Fibroblast of upper back skin (primary cell): Measurements from ENCODE around the gene NR6A1.

ENCODE experiments used
- DNase-seq: peaks from one replicate; pipeline ENCODE4 v3.0.0-alpha.2; 2013

The NR6A1 gene

DNA sequence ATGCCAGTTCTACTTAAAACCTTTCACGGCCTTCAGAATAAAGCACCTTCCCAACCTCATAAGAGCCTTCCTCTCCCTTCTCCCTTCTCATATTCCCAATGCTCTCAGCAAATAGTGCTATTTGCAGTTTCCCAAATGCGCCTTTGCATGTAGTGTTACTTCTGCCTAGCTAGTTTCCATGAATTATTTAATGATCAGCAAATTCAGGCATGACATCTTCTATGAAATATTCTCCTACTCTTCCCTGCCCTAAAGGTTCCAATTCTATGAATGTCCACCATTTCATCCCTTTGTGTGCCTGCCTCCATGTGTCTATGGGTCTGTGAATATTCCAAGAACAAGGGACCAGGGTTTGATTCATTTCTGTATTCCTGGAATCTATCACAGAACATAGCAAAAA is 165.1 kb downstream of the NR6A1 start:
- no peak for DNase-seq

DNA sequence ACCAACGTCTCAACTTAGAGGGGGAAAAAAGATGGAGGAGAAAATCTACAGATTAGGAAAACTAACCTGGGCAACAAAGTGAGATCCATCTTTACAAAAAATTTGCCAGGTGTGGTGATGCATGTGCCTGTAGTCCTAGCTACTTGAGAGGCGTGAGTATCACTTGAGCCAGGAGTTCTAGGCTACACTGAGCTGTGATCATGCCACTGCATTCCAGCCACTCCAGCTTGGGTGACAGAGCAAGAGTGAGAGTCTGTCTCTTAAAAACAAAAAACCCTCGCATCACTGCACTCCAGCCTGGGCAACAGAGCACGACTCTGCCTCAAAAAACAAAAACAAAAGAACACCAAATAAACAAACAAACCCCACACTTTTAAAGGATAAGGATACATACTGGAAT is 165.9 kb downstream of the NR6A1 start:
- DNase-seq, result no peak

DNA sequence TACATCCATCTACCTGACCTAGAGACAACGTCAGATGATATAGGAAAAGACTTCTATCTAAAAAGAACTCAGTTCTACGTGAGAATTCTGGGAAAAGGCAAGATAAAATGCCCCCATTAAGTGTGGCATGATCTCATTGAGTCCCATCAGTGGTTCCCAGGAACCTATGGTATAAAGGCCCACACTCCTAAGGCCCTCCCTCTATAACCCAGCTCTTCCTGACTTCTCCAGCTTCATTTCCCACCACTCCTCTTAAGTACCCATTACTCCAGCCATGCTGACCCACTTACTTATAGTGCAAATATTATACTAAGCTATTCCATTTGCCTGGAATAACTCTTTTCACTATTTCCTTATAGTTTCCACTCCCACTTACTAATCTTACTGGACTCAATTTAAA is 168.5 kb downstream of the NR6A1 start:
- no peak for DNase-seq

DNA sequence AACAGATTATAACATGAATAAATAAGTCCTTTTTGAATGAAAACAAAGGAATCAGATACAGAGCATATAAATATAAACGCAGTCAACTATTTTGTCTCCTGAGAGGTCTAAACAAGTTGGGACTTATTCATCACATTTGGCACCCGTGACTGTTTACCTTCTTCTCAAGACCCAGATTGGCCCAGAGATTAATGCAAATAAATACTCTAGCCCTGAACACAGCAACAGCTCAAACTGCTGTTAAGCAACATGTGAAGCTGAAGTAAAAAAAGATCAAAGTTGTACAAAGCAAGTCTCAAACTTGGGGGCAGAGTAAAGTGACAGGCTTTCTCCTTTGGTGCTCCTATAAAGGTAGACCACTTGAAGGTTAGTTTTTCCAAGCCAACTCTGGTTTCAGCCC is 168.9 kb downstream of the NR6A1 start:
- no peak for DNase-seq

DNA sequence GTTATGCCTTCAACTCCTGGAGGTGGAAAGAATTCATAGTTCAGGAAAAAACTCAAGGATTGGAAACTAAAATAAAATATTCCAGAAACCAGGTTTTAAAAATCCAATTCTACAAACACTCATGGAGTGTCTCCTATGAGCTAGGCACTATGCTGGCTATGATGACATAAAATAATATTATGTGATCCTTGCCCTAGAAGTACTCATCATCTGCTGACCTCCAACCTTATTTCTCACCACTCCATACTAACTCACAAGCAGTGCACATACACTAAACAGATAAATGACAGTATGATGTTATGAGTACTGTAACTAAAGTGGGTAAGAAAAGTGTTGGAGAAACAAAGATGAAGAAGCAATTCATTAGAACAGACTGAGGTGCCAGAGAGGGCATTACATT is 170.7 kb downstream of the NR6A1 start:
- DNase-seq, result no peak

DNA sequence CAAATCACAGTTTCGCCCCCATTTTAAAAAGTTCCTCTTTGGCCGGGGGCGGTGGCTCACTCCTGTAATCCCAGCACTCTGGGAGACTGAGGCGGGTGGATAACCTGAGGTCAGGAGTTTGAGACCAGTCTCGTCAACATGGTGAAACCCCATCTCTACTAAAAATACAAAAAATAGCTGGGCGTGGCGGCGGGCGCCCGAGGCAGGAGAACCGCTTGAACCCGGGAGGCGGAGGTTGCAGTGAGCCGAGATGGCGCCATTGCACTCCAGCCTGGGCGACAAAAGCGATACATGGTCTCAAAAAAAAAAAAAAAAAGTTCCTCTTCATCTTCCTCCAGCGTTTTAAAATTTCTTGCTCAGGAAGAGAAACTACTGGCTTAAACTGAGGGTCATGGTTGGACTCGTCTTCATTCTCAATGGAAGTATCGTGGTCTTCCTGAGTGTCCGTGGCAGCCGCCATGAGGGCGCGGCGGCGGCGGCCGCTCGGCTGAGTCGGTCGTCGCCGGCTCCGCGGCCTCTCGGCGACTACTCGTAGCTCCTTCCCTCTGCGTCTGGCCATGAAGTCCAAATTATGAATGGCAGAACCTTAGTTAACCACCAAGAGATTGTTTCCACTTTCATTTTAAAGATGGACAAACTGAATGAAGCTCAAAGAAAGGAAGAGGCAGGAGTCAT is 171.9 kb downstream of the NR6A1 start:
- DNase-seq, result no peak

DNA sequence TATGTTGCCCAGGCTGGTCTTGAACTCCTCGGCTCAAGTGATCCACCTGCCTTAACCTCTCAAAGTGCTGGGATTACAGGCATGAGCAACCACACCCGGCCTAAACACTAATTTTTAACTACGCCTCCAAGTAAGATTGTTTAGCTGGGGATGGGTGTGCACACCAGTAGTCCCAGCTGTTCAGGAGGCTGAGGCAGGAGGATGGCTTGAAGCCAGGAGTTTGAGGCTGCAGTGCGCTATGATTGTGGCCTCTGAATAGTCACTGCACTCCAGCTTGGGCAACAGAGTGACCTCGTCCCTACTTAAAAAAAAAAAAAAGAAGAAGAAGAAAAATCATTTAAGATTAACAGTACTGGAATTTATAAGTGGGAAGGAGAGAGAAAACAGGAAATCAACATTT is 173.1 kb downstream of the NR6A1 start:
- no peak for DNase-seq

DNA sequence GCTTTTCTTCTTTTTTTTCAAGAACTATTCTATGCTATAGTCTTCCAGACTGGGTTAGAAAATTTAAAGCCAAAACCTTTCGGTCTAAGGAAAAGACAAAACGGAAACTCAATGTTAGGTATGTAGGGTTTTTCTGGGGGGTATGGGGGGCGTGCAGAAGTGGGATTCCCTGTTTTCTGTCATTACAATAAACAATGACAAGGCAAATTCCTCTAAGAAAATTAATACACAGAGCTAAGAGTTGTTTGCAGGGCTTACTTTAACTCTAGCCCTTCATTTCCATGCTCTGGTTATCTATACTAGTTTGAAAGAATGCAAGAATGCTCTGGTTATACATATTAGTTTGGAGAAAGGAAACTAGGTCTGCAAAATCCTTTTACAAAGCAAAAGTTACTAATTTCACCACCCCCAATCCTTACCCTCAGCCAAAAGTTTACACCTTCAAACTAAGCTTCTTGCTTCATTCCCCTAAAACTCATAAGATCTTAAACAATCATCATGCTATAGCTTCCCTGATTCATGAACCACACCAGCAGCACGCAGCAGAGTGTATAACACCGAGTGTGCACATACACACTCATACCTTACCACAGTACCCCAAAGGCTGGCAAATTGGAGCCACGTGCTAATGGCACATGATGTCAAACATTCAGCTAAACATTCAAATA is 174.8 kb downstream of the NR6A1 start:
- DNase-seq, result no peak

DNA sequence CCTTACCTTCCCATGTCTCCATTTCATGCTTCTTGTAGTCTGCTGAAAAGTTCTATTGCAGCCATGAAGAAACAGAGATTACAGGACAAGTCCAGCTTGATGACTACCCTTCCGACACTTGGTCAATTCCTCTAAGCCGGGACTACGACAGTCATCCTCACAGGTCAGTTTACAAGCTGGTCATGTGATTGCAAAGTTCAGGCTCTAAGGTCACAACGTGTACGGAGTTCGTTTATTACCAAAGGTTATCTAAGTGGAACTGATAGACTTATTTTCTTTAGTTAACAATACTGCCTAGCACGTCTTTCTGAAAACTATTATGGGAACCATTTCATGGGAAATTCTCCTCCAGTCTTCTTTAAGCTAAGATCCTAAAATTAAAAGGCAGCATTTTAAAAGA is 175.4 kb downstream of the NR6A1 start:
- no peak for DNase-seq

DNA sequence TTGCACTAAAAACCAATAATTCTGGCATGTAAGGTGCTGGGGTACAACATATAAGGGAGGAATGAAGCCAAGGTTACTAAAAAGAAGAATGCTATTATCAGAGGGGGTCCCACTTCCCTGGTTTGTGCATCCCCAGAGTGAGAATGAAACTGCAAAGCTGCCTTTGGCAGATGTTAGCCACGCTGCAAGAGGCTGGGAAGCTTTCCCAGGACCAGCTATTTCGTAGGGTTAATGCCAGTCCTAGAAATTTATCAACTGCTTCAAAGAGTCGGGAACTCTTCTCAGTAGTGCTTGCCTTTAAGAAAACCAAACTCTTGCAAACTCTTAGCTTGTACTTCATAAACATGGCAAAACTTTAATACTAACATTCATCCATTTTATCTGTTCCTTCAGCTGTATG is 176.4 kb downstream of the NR6A1 start:
- no peak for DNase-seq

DNA sequence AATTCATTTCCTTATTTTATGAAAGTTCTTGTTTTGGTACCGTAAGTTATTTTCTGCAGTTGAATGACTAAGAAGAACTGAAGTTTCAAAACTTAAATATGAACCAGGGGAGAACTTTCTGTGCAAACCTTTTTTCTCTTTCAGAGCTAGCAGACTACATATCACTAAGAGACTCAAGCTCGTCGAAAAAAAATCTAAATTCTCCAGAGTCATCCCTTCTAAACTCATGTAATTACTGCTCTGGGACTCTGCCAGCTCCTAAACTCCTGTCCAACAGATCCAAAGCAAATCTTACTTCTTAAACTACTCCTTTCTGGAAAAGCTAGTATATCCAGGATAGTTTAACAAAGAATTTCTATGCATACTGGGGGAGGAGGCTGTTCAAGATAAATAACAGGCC is 176.9 kb downstream of the NR6A1 start:
- peak; percentile 37 for DNase-seq

DNA sequence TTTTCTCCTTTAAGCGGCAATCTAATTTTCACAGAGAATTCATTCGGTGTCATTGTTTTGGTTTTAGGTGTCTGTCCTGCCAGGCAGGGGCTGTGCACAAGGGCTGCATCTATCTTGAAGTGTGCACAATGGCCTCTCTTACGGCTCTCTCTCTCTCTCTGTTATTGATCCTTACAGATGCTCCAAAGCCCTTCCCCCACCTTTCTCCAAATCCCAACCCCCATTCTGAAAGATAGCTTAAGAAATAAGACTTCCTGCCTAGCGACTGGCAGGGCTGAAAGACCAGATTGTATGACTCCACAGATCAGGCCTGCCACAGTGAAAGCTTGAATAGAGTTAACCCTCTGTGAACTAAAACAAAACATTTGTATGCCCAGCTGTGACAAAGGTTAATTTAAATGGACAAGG is 177.5 kb downstream of the NR6A1 start:
- DNase-seq, result peak; percentile 34

DNA sequence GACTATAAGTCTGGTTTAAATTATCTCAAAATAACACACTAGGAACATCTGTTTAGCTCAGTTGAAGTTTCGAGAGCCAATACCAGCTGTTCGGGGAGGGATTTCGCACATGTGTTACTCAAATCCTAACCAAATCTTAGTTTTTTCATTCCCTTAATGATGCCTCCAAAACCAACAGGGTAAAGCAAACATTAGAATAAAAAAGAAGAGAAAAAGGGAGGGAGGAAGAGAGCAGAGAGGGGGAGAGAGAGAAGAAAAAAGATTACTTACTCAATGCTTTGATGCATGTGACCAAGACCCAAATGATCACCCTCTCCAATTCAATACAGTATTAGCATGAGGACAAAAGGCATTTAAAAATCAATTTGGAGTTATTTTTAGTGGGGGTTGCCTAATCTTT is 177.9 kb downstream of the NR6A1 start:
- peak; percentile 30 for DNase-seq

DNA sequence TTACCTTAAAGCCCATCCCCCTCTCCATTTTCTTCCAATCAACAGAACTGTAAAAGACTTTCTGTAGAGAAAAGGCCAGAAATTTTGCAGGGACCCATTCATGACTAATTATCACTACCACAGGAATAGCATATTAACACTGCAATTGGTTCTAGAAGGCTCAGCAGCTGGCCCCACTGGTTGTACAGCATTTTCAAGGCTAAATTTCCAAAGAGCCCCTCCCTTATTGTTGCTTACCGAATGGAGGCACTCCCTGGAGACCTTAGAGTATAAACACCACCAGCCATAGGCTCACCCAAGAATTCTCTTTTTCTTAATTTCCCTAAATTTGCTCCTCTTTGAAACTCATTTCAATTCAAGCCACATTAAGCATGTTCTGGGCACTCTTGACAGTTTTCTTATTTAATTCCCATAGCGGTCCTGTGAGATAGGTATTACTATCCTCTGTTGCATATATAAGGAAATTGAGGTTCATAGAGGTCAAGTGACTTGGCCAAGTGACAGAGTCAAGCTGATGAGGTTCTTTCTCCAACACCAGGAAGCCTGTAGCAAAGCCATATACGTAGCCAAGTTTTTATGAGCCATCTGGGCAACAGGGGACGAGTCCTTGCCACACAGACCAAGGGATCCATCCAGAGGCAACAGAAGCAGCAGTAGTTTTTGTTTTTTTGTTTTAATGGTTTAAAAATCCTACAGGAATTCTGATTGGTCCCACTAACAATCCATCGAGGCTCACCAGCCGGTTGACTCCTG is 180.0 kb downstream of the NR6A1 start:
- DNase-seq, result no peak

DNA sequence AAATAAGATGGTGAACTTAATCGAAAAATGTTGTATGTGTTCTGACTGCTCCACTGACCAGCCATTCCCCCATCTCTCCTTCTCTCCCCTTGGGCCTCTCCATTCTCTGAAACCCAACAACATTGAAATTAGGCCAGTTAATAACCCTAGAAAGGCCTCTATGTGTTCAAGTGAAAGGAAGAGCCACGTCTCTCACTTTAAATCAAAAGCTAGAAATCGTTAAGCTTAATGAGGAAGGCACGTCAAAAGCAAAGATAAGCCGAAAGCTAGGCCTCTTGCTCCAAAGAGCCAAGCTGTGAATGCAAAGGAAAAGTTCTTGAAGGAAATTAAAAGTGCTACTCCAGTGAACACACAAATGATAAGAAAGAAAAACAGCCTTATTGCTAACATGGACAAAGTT is 186.5 kb downstream of the NR6A1 start:
- no peak for DNase-seq

DNA sequence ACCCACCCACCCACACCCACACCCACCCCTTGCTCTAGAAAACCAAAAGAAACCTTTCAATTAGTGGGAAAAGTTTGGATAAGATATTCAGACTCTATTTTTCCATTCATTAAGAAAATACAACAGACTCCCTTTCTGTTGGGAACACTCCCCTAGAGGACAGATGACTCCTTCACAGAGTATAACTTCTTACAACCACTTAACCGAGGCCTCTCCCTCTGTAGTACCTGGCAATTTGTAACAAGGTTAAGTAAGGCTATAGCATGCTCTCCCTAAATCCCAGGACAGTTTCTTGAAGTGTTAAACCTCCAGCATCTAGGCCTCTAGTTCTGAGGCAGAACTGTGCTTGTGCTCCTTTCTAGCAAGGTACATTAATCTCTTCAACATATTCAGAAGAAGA is 188.0 kb downstream of the NR6A1 start:
- no peak for DNase-seq

DNA sequence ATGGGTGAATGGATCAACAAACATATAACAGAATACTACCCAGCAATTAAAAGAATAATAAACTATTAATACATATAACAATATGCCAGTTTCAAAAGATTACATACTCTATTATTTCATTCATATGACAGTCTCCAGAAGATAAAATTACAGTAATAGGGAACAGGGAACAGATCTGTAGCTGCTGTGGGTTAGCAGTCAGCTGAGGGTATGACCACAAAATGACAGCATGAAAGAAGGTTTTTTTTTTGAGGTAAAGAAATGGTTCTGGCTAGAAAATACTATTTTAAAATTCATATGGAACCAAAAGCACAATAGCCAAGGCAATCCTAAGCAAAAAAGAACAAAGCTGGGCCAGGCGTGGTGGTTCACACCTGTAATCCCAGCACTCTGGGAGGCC is 190.9 kb downstream of the NR6A1 start:
- DNase-seq, result no peak

DNA sequence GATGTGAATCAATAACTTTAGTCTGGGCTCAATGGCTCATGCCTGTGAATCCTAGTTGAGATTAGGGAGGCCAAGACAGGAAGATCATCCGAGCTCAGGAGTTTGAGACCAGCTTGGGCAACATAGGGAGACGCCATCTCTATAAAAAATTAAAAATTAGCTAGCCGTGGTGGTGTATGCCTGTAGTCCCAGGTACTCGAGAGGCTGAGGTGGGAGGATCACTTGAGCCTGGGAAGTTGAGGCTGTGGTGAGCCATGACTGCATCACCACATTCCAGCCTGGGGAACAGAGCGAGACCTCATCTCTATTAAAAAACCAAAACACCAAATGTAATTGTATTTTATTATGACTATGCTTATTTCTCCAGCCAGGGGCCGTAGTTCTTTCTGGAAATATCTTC is 194.4 kb downstream of the NR6A1 start:
- no peak for DNase-seq

DNA sequence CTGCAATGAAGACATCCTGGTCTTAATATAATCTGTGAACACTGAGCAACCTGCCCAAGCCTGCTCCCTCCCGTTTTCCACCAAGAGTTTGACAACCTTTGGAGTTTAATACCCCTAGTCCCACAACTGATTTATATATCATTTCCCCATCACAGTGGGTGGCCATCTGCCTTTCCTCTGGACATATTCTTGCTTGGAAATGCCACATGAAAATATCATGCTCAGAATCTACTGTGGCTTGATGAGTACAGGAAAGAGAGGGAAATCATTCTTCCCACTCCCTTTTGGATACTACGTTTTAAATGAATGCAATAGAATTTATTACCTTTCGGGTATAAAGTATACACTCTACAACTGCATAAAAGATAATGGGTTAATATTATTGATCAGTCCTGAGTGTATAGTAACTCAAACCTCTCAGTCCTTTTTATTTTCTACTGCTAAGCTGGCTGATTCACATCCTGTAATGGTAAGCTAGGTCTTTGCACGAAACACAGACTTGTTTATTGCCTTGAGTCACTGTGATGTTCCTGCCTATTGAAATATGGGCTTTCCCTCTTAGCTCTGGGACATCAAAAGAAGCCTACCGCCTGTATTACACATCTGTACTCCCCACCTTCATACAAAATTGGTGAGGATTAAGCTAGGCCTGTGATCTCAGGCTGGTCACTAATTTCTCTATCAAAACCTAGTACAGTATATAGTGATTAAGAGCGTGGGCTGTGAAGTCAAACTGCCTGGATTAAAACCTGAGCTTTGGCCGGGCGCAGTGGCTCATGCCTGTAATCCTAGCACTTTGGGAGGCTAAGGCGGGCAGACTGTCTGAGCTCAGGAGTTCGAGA is 196.4 kb downstream of the NR6A1 start:
- peak; percentile 80 for DNase-seq

DNA sequence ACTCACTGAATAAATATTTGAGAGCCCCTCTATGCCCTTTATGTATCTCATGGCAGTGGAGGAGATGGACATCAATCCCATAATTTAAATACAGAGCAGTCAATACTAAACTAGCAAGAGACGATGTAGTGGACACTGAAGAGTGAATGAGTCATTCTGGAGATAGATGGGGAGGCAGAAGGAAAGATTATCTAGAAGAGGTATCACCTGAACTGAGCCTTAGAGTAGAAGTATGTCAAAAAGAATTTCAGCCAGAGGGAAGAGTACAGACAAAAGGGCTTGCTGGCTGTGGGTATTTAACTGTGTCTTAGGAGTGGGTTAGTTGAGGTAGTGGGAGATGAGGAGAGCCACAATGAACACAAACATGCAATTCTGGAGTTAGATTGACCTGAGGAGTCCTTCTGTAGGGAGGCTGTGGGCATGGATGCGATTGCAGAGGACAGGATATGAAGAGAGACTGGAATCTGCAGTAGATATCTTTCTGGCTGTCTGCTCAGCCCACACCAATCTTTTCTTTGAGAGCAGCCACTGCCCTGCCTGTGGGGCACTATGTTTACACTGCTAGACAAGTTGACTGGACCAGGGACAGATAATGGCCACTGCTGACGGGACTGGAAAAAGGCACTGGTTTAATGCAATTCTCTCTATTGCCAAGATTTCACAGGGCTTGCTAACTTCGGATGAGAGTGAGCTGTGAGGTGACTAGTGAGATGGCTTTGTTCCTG is 200.0 kb downstream of the NR6A1 start:
- no peak for DNase-seq

DNA sequence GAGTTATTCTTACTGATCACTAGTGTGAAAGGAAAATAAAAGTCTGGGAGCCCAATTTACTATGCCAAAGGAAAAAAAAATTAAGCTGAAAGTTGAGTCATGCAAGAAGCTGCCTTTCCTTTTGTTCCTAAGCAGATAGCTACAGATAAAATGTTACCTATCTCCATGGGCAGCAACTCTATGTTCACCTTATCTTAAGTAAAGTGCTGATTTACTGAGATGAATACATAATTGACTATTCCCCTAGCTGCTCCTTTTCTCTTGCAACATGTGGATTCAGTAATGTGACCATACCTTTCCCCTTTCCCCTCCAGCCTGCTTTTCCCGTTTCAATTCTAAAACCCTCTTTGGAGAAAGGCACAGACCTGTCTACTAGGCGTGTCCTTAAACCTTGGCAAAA is 201.2 kb downstream of the NR6A1 start:
- DNase-seq, result no peak

DNA sequence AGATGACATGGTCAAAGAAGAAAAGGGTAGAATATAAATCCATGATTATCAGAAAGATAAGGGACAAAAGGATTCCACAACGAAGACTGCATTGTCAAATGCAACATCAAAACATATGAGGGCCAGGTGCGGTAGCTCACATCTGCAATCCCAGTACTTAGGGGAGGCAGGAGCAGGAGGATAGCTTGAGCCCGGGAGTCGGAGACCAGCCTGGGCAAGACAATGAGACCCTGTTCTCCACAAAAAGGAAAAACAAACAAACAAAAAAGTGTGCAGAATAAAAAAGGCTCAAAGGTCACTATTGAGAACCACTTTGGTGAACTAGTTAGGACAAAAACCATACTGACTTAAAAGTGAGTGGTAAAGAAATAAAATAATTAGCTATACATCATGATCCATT is 203.7 kb downstream of the NR6A1 start:
- DNase-seq, result no peak

DNA sequence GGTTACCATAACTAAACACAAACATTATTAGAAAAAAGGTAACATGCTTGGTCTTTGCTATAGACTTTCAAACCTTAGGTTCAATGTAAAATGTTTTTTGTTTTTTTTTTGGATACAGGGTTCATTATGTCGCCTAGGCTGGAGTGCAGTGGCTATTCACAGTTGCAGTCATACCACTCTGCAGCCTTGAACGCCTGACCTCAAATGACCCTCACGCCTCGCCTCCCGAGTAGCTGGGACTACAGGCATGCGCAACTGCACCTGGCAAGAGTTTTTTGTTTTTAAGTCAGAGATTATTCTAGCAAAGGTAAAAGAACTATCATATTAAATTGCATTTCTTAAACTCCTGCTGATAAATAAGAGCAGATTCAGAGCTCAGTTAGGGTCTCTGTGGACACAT is 208.8 kb downstream of the NR6A1 start:
- no peak for DNase-seq
